Activated T-cell treated with anti-CD3 and anti-CD28 coated beads, Interleukin-2, amount 50 U/mL, for 48 hours (primary cell): Measurements from ENCODE around the gene CFAP54.

Experiments used
- DNase-seq, 2 experiments: peaks; one replicate each; pipeline ENCODE4 v3.0.0-alpha.2; 2020

CFAP54 gene

DNA sequence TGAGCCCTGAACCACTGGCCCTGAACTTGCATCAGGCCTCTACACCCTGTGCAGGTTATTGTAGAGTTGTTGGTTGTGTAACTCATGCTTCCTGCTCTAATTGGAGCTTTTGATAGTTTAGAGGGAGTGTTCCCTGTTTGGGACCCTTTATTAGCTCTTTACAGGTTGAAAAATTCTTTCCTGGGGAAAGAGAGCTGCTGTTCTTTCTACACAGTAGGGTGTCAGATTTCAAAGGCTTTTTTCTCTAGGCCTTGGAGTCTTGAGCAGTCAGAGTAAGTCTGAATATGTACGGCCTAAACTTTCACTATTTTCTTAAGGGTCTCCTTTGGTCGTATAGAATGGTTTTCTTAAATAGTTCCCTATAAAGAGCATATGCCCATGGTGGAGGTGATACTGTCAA, 356.9 kb downstream of the CFAP54 start:
- no peak for DNase-seq

GRCh38 chr12:96850676-96851075, 361.3 kb downstream of the CFAP54 start:
- DNase-seq, result no peak

- no peak for DNase-seq
These were observed 368.8 kb downstream of the CFAP54 start for GRCh38 chr12:96858162-96858561.

- DNase-seq, result no peak
These were observed 372.3 kb downstream of the CFAP54 start for GRCh38 chr12:96861656-96862055.

DNA sequence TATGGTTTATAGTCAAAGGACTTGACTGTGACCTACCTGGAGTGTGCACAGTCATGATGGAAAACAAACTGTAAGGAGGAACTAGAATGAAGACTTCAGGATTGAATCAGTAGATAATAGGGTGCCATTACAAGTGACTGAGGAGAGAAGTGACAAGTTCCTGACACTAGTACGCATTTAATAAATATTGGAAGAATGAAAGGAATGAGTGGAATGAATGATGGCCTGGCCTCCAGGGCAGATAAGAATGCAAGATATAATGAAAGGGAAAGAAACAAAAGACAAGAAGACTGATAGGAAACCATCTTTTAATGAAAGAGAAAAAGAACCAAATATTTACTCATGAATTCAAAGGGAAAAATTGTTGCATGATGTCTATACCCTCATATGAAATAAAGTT, 372.9 kb downstream of the CFAP54 start:
- DNase-seq, result no peak

DNA sequence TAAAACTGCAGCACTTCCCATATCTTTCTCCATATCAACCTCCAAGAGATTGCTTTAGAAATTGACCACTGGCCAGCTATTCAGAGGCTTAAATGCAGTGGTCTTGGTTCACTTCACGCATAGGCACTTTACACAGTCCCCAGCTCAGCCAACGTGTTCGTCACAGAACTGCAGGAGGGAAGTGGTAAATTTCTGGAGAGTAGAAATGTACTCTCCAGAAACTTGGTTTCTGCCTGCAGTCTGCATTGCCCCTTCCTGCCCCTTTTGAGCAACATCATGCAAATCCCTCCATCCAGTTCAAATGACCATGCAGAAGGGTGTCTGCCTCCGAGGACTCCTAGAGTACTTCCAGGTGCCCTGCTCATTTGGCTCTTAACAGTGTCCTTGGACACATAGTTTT, 375.0 kb downstream of the CFAP54 start:
- no peak for DNase-seq

DNA sequence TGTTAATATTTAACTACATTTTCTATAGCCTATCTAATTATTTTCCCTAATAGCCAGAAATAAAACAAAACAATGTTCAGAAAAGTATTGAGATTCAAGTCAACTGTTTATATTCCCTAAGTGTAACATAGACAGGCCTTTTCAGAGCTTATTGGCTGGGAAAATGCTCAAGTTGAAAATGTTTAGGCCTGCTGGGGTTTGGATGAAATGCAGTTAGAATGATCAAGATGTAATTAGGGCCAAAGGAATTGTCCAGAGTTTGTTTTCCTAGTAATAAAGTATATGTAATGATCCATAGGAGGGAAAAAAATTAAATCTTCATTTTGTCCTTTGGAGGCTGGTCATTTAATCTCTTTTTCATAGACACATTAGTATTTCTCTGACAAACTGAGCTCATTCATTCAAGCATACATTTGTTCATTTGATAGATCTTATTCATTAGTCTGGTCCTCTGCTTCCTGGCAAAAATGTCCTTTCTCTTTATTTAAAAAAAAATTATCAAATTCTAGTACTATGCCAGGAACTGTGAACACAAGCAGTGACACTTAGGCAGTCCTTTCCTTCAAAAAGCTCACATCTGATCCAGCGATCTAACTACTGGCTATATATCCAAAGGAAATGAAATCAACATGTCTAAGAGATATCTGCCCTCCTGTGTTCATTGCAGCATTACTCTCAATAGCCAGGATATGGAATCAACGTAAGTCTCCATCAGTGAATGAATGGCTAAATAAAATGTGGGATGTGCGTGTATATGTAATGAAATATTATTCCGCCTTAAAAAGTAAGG, 377.6 kb downstream of the CFAP54 start:
- DNase-seq, result no peak

DNA sequence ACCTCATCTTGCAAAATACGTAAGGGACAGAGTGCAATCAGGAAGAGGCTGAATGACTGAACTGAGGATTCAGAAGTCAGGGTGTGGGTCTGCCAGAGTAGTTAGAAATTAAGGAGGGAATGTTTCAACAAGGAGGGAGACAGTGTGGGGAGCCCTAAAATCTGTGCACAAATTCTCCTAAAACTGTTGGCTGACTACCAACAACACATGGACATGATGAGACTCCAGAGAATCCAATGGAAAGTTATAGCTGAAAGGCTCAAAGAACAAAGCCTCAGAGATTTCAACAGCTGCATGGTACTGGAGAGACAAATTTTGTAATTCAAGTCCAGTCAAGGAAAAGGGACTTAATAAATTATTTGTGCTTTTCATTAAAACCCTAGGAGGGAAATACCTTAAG, 381.6 kb downstream of the CFAP54 start:
- DNase-seq, result no peak

- DNase-seq, result no peak
These were observed 383.6 kb downstream of the CFAP54 start for GRCh38 chr12:96872961-96873360.

- DNase-seq, result no peak
These were observed 384.8 kb downstream of the CFAP54 start for GRCh38 chr12:96874211-96874610.

- no peak for DNase-seq
These were observed 387.6 kb downstream of the CFAP54 start for GRCh38 chr12:96876966-96877365.

DNA sequence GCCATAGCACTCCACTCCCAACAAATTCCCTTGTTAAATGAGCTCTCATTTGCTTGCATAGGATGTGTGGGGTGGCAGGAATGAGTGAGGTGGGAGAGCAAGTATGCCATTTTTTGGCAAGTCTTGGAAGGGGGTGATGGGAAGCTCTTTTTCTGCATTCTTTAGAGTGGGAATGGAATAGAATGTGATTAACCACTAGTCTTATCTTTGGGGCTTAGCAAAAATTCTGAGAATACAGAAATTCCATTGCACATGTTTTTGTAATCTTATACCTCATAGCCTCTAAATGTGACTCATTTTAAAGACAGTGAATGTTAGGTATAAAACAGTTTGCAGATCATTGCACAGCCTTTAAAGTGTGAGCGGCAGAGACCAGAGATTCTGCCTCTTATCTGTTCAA, 389.3 kb downstream of the CFAP54 start:
- no peak for DNase-seq

GRCh38 chr12:96879301-96879700, 389.9 kb downstream of the CFAP54 start:
- DNase-seq, result no peak

DNA sequence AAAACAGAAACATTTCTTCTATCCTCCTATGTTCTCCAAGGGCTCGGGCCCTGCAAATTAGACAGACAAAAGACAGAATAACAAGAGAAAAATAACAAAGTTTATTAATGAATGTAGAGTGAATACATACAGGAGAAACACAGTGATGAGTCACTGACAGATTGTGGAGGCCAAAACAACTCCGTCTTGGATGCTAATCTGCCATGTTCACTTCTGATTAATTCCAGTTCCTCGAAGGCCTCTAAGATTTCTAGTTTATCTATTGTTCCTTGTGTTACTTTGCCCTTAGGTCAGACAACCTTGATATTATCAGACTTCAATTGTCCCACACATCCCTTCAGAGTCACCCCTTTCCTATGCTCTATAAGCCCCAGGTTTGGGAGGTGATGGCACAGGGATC, 390.8 kb downstream of the CFAP54 start:
- no peak for DNase-seq

DNA sequence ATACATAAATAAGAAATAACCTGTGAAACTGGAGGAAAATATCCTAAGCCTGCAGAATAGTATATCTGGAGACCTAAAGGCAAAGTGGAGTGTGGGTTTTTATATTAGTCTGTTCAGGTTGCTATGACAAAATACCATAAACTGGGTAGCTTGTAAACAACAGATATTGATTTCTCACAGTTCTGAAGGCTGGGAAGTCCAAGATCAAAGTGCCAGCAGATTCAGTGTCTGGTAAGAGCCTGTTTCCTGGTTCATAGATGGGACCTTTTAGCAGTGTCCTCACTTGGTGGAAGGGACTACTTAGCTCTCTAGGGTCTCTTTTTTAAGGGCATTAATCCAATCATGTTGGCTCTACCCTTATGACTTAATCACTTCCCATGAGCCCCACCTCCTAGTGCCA, 392.2 kb downstream of the CFAP54 start:
- no peak for DNase-seq

GRCh38 chr12:96882862-96883261, 393.5 kb downstream of the CFAP54 start:
- DNase-seq, result no peak

DNA sequence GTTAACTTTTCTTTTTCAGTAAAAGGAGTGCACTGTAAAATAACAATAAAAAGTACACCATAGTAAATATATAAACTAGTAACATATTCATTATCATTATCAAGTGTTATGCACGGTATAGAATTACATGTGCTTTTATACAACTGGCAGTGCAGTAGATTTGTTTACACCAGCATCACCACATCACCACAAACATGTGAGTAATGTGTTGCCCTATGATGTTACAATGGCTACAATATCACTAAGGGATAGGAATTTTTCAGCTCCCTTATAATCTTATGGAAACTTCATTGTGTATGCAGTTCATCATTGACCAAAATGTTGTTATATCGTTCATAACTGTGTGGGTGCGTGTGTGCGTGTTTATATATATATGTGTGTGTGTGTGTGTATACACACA, 394.2 kb downstream of the CFAP54 start:
- DNase-seq, result no peak

- DNase-seq, result no peak
These were observed 397.8 kb downstream of the CFAP54 start for GRCh38 chr12:96886998-96887677.

- no peak for DNase-seq
These were observed 400.0 kb downstream of the CFAP54 start for GRCh38 chr12:96889273-96889933.

DNA sequence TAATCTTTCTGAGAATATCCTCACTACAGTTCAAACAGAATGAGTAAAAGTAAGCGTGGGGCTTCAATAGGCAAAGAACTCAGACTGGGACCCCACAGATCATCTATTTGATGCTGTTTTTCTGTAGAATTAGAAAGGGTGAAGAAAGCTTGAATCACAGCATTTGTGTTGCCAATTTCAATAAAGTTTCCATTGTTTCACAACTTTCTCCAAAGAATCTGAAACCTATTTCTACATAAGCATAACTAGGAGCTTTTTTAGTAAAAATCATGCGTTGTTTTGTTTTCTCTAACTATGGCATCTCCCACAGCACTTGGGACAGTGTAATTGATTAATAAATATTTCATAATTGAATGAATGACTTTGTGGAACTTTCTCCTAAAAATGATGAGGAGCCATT, 401.0 kb downstream of the CFAP54 start:
- DNase-seq, result no peak

- DNase-seq, result no peak
These were observed 402.7 kb downstream of the CFAP54 start for GRCh38 chr12:96892104-96892503.

DNA sequence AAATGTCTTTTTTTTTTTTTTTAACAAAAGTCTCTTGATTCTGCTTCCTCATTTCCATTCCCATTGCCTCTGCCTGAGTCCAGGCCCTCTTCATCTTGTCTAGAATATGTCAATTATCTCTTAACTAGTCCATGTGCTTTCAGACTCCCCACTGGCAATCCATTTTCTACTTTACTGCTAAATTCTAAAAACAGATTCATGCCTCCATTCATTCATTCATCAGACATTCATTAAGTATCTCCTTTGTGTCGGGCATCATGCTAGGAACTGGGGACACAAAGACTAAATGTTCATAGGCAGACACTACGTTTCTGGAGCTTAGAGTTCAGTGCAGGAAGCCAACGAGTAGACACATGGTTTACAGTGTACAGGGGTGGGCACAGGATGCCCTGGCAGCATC, 408.0 kb downstream of the CFAP54 start:
- no peak for DNase-seq

- no peak for DNase-seq
These were observed 411.8 kb downstream of the CFAP54 start for GRCh38 chr12:96901175-96901574.

GRCh38 chr12:96902076-96902475, 412.7 kb downstream of the CFAP54 start:
- no peak for DNase-seq
